PC-3 (cell line): Measurements from ENCODE around the gene SNIP1. TPM values are rescaled to one million over a fixed set of nuclear protein-coding genes. Genes with fewer than 3 reads are reported as not detected.

Experiments
- ATAC-seq: fragments of 200-7000 bp; cut with Tn5 transposase; 2 replicates; pipeline ENCODE4 v1.9.1; 2020; ENCODE audit warnings: mild to moderate bottlenecking, moderate library complexity
- BruUV-seq: library from RNA; stranded (reverse); fragments of 400-500 nt; replicated peaks from 2 replicates; lab custom pipeline; 2021; lab: Mats Ljungman, UMichigan
- CTCF ChIA-PET: fragments of 300-600 bp; sonication (Branson Sonifier 250); formaldehyde crosslinking; loops from one replicate; lab custom pipeline; 2022; ENCODE audit warnings: antibody characterized with exemption; lab: Charles Lee
- POLR2A ChIA-PET: fragments of 300-600 bp; sonication (Branson Sonifier 250); formaldehyde crosslinking; loops from one replicate; lab custom pipeline; 2022; ENCODE audit warnings: antibody characterized with exemption; ENCODE audit not compliant: unreplicated experiment; lab: Charles Lee
- DNase-seq: peaks from one replicate; pipeline ENCODE4 v3.0.0-alpha.2; 2015
- H2AFZ ChIP-seq: fragments of 300-600 bp; sonication (generic); 2 replicates; pipeline ENCODE4 v1.6.0; 2016; ENCODE audit warnings: antibody characterized with exemption, low read length
- H3F3A ChIP-seq: fragments of 300-600 bp; sonication (generic); one replicate; pipeline ENCODE4 v1.6.0; 2017; ENCODE audit warnings: antibody characterized with exemption, low read length, control low read depth, mild to moderate bottlenecking; ENCODE audit not compliant: unreplicated experiment
- H3K27ac ChIP-seq: fragments of 300-600 bp; sonication (generic); 2 replicates; pipeline ENCODE4 v1.5.1; 2016; ENCODE audit warnings: mild to moderate bottlenecking, low read length
- H3K27me3 ChIP-seq: fragments of 300-600 bp; sonication (generic); 2 replicates; pipeline ENCODE4 v1.6.1; 2016; ENCODE audit warnings: low read length, mixed read lengths
- H3K36me3 ChIP-seq: fragments of 300-600 bp; sonication (generic); 2 replicates; pipeline ENCODE4 v1.6.1; 2016; ENCODE audit warnings: low read depth, mixed run types, low read length, mixed read lengths
- H3K4me1 ChIP-seq: fragments of 300-600 bp; sonication (generic); 2 replicates; pipeline ENCODE4 v1.5.1; 2016; ENCODE audit warnings: low read length; ENCODE audit not compliant: insufficient read depth
- H3K4me2 ChIP-seq: fragments of 300-600 bp; sonication (generic); 2 replicates; pipeline ENCODE4 v1.6.0; 2016; ENCODE audit warnings: low read length
- H3K4me3 ChIP-seq: fragments of 300-600 bp; sonication (generic); 2 replicates; pipeline ENCODE4 v1.5.1; 2016; ENCODE audit warnings: mild to moderate bottlenecking, low read length, mixed read lengths
- H3K79me2 ChIP-seq: fragments of 300-600 bp; sonication (generic); 2 replicates; pipeline ENCODE4 v1.6.1; 2017; ENCODE audit warnings: low read length, mixed read lengths
- H3K9ac ChIP-seq: fragments of 300-600 bp; sonication (generic); 2 replicates; pipeline ENCODE4 v1.6.0; 2016; ENCODE audit warnings: mild to moderate bottlenecking, low read length
- H3K9me2 ChIP-seq: fragments of 300-600 bp; sonication (generic); replicated peaks from 2 replicates; pipeline ENCODE4 v1.6.1; 2016; ENCODE audit warnings: mixed run types, low read length, mixed read lengths
- H3K9me3 ChIP-seq: fragments of 300-600 bp; sonication (generic); 2 replicates; pipeline ENCODE4 v1.6.1; 2016; ENCODE audit warnings: low read length, mixed read lengths
- H4K20me1 ChIP-seq: fragments of 300-600 bp; sonication (generic); 2 replicates; pipeline ENCODE4 v1.6.1; 2016; ENCODE audit warnings: low read length, mixed read lengths
- CTCF ChIP-seq: fragments of 300-600 bp; sonication (generic); conservative IDR thresholded peaks from 2 replicates; pipeline ENCODE4 v1.5.1; 2017; ENCODE audit warnings: antibody characterized with exemption, low read depth, mild to moderate bottlenecking, low read length
- EZH2 ChIP-seq: fragments of 300-600 bp; sonication (generic); IDR thresholded peaks from one replicate; pipeline ENCODE4 v1.6.1; 2017; ENCODE audit warnings: antibody characterized with exemption, mild to moderate bottlenecking, low read length; ENCODE audit not compliant: unreplicated experiment
- EZH2phosphoT487 ChIP-seq: fragments of 300-600 bp; sonication (generic); IDR thresholded peaks from 2 replicates; pipeline ENCODE4 v1.6.1; 2018; ENCODE audit warnings: mild to moderate bottlenecking, antibody characterized with exemption, low read length, borderline replicate concordance
- intact Hi-C: fragments of 100-400 bp; cut with micrococcal nuclease; formaldehyde crosslinking; loops from 2 replicates; pipeline ENCODE4 v1.9.0; 2023
- total RNA-seq: library from RNA; depleted of rRNA; stranded (reverse); fragments of >200 nt; gene quantifications from 2 replicates; pipeline ENCODE4 v1.2.3, GENCODE V29; 2014

The SNIP1 gene
- total RNA-seq, 1 experiment from 2014 or later, result 23.1 TPM

- TF ChIP-seq EZH2 (no peak), EZH2phosphoT487 (no peak), CTCF (no peak)
- H3K4me3 ChIP-seq, result no peak overlapping the region
- ChIA-PET POLR2A (no interaction called here), CTCF (no interaction called here)
- H3K79me2 ChIP-seq, result peaks cover 10% of the 10 kb centered on the region; the same call in 1 of the 2 replicates
- H2AFZ ChIP-seq, result no peak overlapping the region
- intact Hi-C loops, result loop anchor here (1.0 to 5.0 kb wide), 3 partner anchors 19 to 117 kb away; partner anchors contain the start of genes CDCA8 and GNL2
- DNase-seq, result no peak
- H3K4me1 ChIP-seq, result peaks cover 33% of the 10 kb centered on the region
- H3K4me2 ChIP-seq, result peak overlapping the region; percentile 72
- H3F3A ChIP-seq, result peaks cover 19% of the 10 kb centered on the region
- no peak for ATAC-seq
- H3K36me3 ChIP-seq, result peaks cover 70% of the 10 kb centered on the region
- no peaks in the 10 kb centered on the region for H3K27me3 ChIP-seq
- no TSS peak for BruUV-seq
- H3K27ac ChIP-seq, result peak overlapping the region; percentile 82
- no peaks in the 10 kb centered on the region for H3K9me3 ChIP-seq
- no peaks in the 10 kb centered on the region for H3K9me2 ChIP-seq
- H4K20me1 ChIP-seq, result no peaks in the 10 kb centered on the region
- H3K9ac ChIP-seq, result peak overlapping the region; percentile 31
Measured at GRCh38 chr1:37575692-37576091, 21.6 kb upstream of the SNIP1 start.

- H3K9me3 ChIP-seq, result no peaks in the 10 kb centered on the region
- H2AFZ ChIP-seq, result no peak overlapping the region
- peaks cover 33% of the 10 kb centered on the region for H3K4me1 ChIP-seq
- 0 out of 2 replicates have a peak, but pooled peaks cover 10% of the 10 kb centered on the region for H3K79me2 ChIP-seq
- peak; percentile 90 for DNase-seq
- intact Hi-C loops, result loop anchor here (5.0 kb wide), 1 partner anchor 117 kb away; the partner anchor contains the start of gene CDCA8
- TF ChIP-seq EZH2 (no peak), EZH2phosphoT487 (no peak), CTCF (no peak)
- ATAC-seq, result peak; percentile 79
- H3F3A ChIP-seq, result peaks cover 19% of the 10 kb centered on the region
- no peak overlapping the region for H3K4me3 ChIP-seq
- TSS peak; percentile 51 for BruUV-seq
- H3K36me3 ChIP-seq, result peaks cover 70% of the 10 kb centered on the region
- no peaks in the 10 kb centered on the region for H3K9me2 ChIP-seq
- H3K4me2 ChIP-seq, result peak overlapping the region; percentile 72
- H3K9ac ChIP-seq, result peak overlapping the region; percentile 31
- H3K27me3 ChIP-seq, result no peaks in the 10 kb centered on the region
- ChIA-PET CTCF (no interaction called here), POLR2A (no interaction called here)
- H4K20me1 ChIP-seq, result no peaks in the 10 kb centered on the region
- peak overlapping the region; percentile 82 for H3K27ac ChIP-seq
Measured at GRCh38 chr1:37574834-37575480, 20.9 kb upstream of the SNIP1 start.
